Activated CD4-positive, alpha-beta T cell treated with anti-CD3 and anti-CD28 coated beads, Interleukin-2, amount 50 U/mL, for 48 hours (primary cell): ENCODE measurements around the gene TNC.

ENCODE experiments used
- DNase-seq, 2 experiments: peaks; one replicate each; pipeline ENCODE4 v3.0.0-alpha.2; 2020

TNC gene

GRCh38 chr9:115042781-115043509 lies 75.0 kb downstream of the TNC start:
- DNase-seq, result peak; percentile 36 to 60

GRCh38 chr9:115039516-115040120 lies 78.3 kb downstream of the TNC start:
- DNase-seq, result no peak

GRCh38 chr9:115038178-115038577 lies 79.8 kb downstream of the TNC start:
- DNase-seq, result no peak

- peak in 1 of 2 experiments; percentile 22 for DNase-seq
These were observed 81.3 kb downstream of the TNC start for GRCh38 chr9:115036691-115037090.

GRCh38 chr9:115035841-115036612 lies 81.9 kb downstream of the TNC start:
- peak; percentile 56 to 72 for DNase-seq

- no peak for DNase-seq
These were observed 83.2 kb downstream of the TNC start for GRCh38 chr9:115034801-115035200.

- no peak for DNase-seq
These were observed 84.2 kb downstream of the TNC start for GRCh38 chr9:115033800-115034199.

DNA sequence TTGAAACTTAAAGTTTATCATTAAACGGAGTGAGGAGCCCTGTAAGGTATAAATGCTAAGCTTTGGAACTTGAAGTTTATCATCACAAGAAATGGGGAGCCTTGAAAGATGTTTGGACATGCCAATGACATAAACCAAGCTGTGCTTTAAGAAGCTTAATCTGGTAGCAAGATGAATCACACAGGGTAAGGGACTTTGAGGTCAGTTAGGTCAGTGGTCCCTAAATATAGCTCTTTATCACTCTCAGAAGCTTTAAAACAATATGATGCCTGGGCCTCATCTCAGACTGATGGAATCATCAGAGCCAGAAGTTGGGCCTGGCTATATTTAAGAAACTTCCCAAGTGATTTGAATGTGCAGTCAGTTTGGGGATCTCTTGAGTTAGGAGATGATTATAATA lies 85.7 kb downstream of the TNC start:
- no peak for DNase-seq

DNA sequence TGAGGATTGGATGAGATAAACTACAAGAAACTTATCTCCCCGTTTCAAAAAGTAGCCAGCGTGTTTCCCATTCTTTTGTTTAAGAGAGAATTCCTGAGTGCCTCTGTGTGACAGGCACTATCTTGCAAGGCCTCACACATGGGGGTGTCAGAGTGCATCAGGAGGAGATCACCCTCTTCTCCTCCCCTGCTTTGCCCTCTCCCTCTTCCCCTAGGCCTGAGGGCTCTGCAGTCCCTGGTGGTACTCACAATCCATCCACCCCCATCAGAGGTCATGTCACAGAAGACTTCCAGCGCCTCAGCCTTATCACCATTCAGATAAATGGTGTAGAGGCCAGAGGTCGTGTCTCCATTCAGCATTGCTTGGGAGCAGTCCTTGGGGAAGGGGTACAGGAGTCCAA lies 88.0 kb downstream of the TNC start:
- no peak for DNase-seq

DNA sequence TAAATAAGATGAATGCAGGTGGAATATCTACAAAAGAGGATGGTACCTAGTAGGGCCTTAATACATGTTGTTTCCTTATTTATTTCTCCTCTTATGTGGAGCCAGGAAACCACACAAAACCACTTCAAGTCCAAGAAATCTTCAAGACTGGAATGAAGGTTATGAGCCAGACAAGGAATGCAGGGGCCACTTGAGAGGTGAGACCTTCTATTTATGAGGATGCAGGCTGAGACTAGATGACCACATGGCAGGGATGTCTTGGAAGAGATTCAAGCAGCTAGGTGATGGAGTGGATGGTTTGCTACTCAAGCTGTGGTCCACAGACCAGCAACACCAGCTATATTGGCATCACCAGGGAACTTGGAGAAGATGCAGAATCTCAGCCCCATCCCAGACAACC lies 92.2 kb downstream of the TNC start:
- DNase-seq, result no peak

- DNase-seq, result no peak
These were observed 92.9 kb downstream of the TNC start for GRCh38 chr9:115024925-115025535.

DNA sequence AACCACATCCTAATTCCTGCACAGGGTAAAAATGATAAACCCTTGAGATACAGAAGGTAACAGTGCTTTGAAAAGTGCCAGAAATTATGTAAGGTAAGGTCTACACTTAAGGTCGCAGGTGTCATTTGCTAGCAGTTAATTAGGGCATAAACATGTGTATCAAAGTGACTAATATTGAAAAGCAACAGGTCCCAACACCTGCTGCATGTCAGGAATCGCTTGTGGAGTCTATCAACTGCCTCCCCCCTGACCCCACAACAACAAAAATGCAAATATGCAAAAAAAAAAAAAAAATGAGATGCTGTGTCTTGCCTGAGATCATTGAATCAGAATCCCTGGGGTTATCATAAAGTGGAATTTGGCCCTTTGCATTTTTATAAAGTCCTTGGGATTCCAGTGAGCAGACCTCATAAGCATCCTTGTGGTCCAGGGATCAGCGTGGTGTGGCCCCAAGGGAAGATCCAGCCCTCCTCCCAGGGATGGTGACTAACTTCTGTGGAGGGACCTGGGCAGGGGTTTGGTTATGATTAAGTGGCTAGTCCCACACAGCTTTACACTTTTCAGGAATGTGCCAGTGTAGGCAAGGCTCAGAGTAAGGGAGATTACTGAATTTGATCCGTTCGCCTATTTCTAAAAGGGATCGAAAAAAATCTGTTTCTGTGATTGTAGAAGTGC lies 95.1 kb downstream of the TNC start:
- no peak for DNase-seq

- no peak for DNase-seq
These were observed 99.2 kb downstream of the TNC start for GRCh38 chr9:115018547-115019435.

DNA sequence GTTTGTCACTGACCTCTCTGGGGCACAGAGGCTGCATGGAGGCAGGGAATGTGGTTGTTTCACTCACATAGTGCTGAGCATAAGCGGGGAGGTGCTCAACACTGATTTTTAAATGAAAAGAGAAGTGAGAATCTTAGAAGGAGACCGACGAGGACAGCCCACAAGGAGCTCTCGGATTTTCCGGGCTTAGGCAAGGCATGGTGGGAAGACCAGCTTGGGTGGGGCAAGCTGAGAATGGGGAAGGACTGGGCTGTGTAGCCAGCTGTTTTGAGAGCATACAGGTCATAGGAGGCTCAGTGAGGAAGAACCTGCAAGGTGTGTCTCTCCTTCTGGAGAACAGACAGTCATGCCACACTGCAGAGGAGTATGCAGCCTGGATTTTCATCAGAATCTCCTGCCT lies 101.6 kb downstream of the TNC start:
- DNase-seq, result no peak

- no peak for DNase-seq
These were observed 102.8 kb downstream of the TNC start for GRCh38 chr9:115015018-115015635.

GRCh38 chr9:115014438-115014837 lies 103.5 kb downstream of the TNC start:
- no peak for DNase-seq

GRCh38 chr9:115013998-115014397 lies 104.0 kb downstream of the TNC start:
- peak; percentile 79 to 85 for DNase-seq

- no peak for DNase-seq
These were observed 105.5 kb downstream of the TNC start for GRCh38 chr9:115012486-115012885.

GRCh38 chr9:115010874-115011273 lies 107.1 kb downstream of the TNC start:
- no peak for DNase-seq

GRCh38 chr9:115008536-115009270 lies 109.3 kb downstream of the TNC start:
- DNase-seq, result peak in 1 of 2 experiments; percentile 56

- DNase-seq, result peak; percentile 46 to 64
These were observed 111.3 kb downstream of the TNC start for GRCh38 chr9:115006660-115007059.
